HG02852 (cell line): Measurements from ENCODE around the gene WHRN.

Experiments
- ATAC-seq: cut with Tn5 transposase; IDR thresholded peaks from one replicate; pipeline ENCODE4 v1.9.1; 2021; ENCODE audit warnings: mild to moderate bottlenecking, moderate library complexity; ENCODE audit not compliant: unreplicated experiment

Gene WHRN

DNA sequence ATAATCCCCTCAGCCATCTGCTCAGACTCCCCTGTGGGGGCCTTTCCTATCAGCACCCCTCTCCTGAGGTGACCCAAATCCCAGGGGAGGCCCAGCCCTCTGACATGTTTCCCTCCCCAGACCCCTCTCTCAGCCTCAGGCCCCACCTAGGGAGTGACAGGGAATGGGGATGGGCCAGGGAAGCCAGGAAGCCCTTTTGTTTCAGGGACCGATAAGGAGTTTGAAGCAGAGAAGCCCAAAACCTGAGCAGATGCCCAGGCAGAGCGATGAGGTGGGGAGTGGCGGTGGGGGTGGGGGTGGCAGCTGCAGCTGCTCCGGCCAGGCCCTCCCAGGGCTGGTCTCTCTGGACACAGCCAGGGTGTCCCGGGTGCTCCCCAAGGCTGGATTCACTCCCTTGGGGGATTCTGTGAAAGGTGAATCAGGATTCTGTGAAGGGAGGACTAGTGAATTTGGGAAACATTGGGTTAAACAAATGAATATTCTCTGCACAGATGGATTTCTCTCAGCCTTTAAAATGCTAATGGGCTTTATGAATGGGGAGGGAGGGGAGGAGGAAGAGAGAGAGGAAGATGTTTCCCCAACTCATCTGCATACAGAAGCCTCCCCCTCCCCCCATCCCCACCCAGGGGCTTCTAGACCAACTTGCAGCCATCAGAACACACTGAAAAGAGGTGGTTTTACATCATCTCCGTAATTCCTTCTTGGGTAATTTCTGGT is 134.9 kb downstream of the WHRN start:
- ATAC-seq: no peak

DNA sequence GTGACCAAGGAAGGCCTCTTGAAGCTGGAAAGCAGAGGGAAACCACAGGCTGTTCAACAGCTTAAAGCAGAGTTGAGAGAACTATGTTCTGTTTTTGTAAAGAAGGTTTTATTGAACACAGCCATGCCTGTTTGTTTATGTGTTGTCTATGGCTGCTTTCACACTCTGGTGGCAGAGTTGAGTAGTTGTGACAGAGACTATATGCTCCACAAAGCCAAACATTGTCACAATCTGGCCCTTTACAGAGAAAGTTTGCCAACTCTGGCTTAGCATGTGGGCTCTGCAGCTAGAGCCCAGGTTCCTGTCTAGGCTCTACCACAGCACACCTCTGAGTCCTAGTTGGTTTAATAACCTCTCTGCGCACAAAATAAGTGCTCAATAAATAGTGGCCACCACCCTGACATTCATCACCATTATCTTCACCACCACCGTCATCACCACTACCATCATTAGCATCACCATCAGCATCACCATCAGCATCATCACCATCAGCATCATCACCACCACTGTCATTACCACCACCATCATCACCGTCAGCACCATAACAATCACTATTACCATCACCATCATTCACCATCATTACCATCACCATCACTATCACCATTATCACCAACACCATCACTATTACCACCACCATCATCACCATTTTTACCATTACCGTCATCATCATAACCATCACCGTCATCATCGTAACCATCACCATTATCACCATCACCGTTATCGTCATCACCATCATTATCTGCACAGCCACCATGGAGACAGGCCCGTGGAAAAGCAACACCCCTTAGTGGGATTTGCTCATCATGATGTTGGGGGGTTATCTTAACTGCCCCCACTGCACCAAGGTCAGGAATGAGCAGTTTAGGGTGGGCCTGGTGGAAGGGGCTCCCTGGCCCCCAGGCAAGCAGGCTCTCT is 135.8 kb downstream of the WHRN start:
- ATAC-seq: no peak

DNA sequence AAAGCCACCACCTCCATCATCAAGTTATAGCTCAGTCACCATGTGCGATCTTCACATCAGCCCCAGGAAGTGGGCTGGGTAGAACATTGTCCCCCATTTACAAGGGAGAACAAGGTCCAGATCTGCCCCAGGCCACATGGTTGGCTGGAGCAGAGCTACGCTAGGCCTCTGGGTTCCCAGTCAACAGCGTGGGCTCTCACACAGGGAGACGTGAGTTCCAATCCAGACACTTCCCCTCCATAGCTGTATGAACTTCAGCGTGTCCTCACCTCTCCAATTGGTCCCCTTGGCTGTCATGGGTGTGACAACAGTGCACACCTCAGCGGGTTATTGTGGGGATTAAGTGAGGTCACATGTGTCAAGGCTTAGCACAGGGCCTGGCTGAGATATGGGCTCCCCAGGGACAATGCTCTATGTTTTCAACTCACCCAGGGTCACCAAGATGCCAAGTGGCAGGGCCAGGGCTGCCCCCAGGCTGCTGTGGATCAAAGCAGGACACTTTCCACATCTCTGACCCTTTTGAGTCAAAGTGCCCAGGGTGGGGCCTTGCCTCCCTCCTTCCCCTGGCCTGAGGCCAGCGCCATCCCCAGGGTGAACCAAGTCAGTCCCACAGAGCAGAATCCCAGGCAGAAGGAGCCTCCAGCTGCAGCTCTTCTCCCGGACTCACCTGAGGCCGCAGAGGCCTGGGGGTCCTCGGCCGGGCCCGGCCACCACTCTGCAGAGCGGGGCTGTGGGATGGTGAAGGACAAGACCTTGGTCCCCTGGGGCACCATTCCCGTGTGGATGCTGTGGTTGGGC is 137.3 kb downstream of the WHRN start:
- ATAC-seq: no peak

DNA sequence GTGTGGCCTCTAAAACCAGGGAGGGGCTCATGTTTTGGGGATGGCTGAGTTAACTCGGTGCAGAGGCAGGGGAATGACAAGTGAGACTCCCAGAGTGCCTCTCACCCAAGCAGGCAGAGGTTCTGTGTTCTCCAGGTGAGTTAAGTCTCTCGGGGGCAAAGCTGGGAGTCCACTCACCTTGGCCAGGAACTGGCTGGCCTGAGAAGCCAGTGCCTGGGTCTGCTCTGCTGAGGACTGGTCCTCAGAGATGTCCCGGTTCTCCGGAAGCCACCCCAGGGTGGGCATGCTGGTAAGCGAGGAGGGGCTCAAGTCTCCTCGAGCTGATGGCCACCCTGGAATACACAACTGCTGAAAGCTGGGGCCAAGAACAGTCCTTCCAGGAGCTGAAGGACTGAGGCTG is 137.9 kb downstream of the WHRN start:
- ATAC-seq: no peak

DNA sequence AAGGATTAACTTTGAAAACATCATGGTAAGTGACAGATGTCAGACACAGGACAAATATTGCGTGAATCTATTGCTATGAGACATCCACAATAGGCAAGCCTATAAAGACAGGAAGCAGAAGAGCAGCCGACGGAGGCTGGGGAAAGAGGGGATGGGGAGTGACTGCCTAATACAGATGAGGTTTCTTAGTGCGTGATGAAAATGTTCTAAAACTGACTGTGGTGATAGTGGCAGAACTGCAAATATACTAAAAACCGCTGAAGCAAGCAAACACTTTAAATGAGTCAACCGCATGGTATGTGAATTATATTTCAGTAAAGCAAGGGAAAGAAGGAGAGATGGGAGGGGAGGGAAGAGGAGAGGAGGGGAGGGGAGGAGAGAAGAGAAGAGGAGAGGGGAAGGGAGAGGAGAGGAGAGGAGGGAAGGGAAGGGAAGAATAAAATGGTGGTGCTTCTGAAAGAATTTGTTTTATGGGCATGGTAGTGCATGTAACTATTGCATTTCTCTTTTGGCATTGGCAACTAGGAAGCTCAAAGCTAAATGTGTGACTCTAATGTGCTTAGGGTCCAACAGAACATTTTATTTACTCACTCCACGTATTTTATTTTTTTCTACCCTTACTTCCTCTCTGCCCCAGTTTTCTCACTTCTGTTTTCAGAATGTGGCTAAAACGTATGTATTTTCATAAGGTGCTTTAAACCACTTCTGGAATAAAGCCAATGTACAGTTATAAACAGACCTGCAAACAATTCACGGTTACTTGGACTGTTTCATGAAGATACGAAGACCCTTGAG is 138.7 kb downstream of the WHRN start:
- peak; percentile 53 for ATAC-seq

DNA sequence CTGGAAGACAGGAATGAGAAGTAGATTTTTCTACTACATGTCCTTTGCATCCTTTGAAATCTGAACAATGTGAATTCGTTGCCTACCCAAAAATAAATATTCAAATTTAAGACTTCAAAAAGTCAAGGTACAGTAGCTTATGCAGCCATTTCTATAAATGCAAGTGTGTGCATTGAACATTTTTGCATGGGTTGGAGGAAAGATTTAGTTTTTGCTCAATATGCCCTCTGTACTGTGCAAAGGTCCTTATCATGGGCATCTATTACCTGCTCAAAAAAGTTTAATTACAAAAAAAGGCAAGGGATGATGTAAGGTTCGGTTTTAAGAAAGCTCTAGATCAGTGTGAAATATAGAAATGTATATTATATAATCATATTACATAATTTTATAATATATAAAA is 140.1 kb downstream of the WHRN start:
- ATAC-seq: no peak

DNA sequence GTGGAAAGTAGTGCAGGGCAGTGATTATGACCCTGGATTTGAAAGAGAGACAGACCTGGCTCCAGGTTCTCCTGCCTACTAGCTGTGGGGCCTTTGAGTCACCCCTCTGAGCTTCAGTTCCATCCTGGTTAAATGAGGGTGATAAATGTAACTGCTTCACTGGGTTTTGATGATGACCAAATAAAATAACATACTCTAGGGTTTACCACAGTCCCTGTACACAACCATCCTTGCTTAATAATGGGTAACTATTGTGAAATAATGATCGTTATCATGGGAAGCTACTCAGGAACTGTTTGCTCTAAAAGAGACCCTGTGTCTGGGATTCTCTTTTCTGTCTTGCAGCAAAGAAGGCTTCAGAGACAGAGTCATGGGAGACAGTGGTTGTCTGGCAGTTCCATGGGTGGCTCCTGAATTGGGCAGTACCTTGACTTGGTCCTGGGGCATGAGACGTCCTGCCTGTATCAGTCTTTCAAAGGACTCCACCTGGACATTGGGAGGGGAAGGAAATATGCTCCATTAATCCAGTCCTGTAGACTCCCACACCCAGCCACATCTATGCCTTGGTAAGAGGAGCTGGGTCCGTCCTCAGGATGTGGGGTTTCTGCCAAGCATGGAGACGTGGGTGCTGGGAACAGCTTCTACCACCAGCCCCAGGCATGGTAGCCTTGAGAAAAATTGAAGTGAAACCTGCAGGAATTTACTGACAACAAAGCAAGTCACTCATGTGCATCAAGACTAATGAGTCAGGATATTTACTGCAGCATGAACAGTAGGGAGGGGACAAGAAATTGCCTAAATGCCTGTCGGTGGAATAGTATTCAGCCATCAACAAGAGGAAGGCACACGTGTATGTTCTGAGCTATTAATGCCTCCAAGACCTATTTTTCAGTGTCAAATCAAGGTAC is 140.9 kb downstream of the WHRN start:
- ATAC-seq: no peak

GRCh38 chr9:114363424-114363823 is 141.8 kb downstream of the WHRN start:
- ATAC-seq: no peak

DNA sequence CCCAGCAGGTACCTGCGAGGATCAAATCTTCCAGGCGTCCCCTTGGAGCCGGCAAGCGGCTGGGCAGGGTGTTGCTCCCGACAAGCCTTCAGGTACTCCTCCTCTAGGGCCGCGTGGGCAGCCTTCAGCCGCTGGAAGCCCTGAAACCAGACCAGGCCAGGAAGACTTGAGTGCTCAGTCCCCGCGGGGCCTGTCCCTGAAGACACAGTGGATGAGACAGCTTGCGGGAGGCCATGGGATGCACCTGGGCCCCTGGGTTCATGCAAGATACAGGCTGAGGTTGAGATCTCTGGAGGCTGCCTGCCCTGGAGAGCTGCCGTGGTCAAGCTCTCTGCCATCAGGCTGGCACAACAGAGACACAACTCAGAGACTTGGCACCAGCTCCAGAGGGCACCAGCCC is 142.9 kb downstream of the WHRN start:
- ATAC-seq: no peak

- ATAC-seq: no peak
These were observed 143.7 kb downstream of the WHRN start for GRCh38 chr9:114361542-114361941.

- no peak for ATAC-seq
These were observed 145.5 kb downstream of the WHRN start for GRCh38 chr9:114359801-114360200.

DNA sequence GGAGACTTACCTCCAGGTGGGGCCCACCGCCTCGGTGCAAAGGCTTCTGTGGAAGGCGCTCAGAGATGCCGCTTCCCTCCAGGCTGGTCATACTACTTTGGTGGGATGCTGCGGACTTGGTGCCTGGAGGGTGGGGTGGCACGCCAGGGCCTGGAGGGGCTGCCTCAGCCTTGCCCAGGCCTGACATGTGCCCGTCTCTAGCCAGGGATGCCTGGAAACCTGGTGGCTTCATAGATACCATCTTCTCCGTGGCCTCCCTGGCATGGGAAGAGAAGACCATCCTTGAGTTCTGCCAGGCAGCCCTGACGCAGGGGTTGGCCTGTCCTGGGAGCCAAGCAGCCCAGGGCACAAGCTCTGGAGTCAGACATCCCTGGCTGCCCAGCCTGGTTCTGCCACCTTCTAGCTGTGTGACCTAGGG is 147.4 kb downstream of the WHRN start:
- ATAC-seq: no peak

DNA sequence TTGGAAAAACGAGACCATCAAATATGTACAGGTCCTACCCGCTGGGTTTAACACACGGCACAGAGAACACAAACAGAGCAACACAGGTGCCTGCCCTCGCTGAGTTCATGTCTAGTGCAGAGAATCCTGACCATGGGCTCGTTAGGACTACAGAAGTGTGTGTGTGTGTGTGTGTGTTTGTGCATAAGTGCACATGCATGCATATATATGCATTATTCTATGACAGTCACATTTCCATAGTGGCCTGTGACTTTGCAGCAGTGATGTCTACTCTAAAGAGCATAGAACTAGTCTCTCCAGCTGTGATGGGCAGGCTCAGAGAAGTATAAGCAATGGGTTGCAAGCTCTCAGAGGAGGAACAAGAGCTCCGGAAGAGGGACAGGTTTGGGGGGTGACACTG is 147.9 kb downstream of the WHRN start:
- ATAC-seq: no peak

DNA sequence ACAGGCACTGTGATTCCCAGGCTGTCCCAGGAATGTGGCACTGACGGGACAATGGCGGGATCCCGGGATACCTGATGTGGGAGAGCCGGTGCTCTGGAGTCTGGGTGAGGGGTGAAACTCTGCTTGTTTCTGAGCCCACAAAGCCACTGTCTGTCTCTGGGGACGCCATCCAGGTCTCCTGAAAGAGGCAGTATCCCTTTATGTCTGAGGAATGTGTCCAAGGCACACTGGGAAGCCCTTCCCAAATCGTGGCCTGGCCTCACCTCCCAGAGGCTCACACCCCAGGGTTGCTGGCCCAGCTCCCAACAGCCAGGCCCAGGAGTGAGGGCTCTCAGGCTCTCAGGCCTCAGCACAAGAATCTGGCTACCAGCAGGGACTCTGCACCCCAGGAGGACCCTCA is 148.5 kb downstream of the WHRN start:
- ATAC-seq: no peak

DNA sequence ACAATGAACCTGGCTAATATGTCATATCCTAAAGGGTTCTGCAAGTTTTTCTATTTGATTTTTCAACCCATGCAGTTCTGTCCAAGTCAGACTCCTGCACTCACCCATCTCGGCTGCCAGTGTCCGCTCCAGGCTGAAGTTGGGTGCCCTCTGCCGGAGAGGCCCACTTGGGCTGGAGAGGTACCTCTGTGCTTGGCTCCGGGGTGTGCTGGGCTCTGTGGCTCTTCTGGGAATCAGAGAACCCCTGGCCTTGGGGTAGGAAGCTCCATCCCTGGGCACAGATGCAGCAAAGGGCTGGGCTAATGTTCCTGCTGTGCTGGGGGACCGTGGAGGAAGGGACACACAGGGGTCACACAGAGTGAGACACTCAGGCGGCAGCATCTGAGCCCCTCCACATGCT is 149.5 kb downstream of the WHRN start:
- ATAC-seq: no peak
